HCT116 (cell line): ENCODE measurements around the gene MBNL2. TPM values are rescaled to one million over a fixed set of nuclear protein-coding genes. Genes with fewer than 3 reads are reported as not detected.

Source experiments
- ATAC-seq: fragments of 200-7000 bp; cut with Tn5 transposase; 2 replicates; pipeline ENCODE4 v1.9.1; 2020; ENCODE audit warnings: mild to moderate bottlenecking, moderate library complexity
- BruUV-seq: library from RNA; stranded (reverse); fragments of 400-500 nt; replicated peaks from 2 replicates; lab custom pipeline; 2021; lab: Mats Ljungman, UMichigan
- CTCF ChIA-PET: fragments of 300-600 bp; sonication (Branson Sonifier 250); formaldehyde crosslinking; loops from one replicate; lab custom pipeline; 2021; ENCODE audit warnings: antibody characterized with exemption; lab: Charles Lee
- POLR2A ChIA-PET: fragments of 300-600, 350-600 bp; sonication (Branson Sonifier 250); formaldehyde crosslinking; loops from one replicate; lab custom pipeline; 2021; ENCODE audit warnings: antibody characterized with exemption; lab: Charles Lee
- RAD21 ChIA-PET, 2 experiments: fragments of 300-600 bp; sonication (Branson Sonifier 250); formaldehyde crosslinking; loops; one replicate each; lab custom pipeline; 2023; ENCODE audit warnings: low total read pairs in 2 of 2; ENCODE audit not compliant: uncharacterized antibody in 2 of 2, unreplicated experiment in 2 of 2, low non-redundant PET in 1 of 2; lab: Charles Lee
- DNase-seq: peaks from one replicate; pipeline ENCODE4 v3.0.0-alpha.2; 2010; ENCODE audit warnings: low read depth, low spot score
- H2AFZ ChIP-seq: fragments of 200-600 bp; shearing (Covaris generic), sonication (generic); 2 replicates; pipeline ENCODE4 v1.6.1; 2017; ENCODE audit warnings: low read depth, mixed run types, mixed read lengths, antibody characterized with exemption, low read length; ENCODE audit not compliant: poor library complexity, severe bottlenecking
- H3K27ac ChIP-seq: 2 replicates; pipeline ENCODE4 v1.5.1; 2012; ENCODE audit warnings: low read depth, low read length
- H3K27me3 ChIP-seq: fragments of 200-600 bp; sonication (generic); 2 replicates; pipeline ENCODE4 v1.6.1; 2016; ENCODE audit warnings: mixed run types, low read length, mixed read lengths; ENCODE audit not compliant: insufficient read depth
- H3K36me3 ChIP-seq, 2 experiments: fragments of 200-500 bp in 1 of 2; fragments of 200-600 bp in 1 of 2; sonication (Bioruptor generic) in 1 of 2; sonication (generic) in 1 of 2; 2 replicates each; pipeline versions ENCODE4 v1.5.1 to v1.6.1; 2014 to 2016; ENCODE audit warnings: low read length in 2 of 2, inconsistent platforms in 1 of 2, mixed read lengths in 1 of 2, mixed run types in 1 of 2; ENCODE audit not compliant: insufficient read depth in 2 of 2, control insufficient read depth in 1 of 2
- H3K4me1 ChIP-seq, 2 experiments: fragments of 200-600 bp in 1 of 2; sonication (generic) in 1 of 2; 2 replicates each; pipeline versions ENCODE4 v1.5.1 to v1.6.1; 2012 to 2017; ENCODE audit warnings: low read length in 2 of 2, inconsistent platforms in 1 of 2, mild to moderate bottlenecking in 1 of 2, mixed read lengths in 1 of 2, mixed run types in 1 of 2, moderate library complexity in 1 of 2; ENCODE audit not compliant: insufficient read depth in 2 of 2, control insufficient read depth in 1 of 2
- H3K4me2 ChIP-seq: fragments of 200-600 bp; sonication (generic); 2 replicates; pipeline ENCODE4 v1.6.1; 2017; ENCODE audit warnings: mixed run types, low read length, mixed read lengths
- H3K4me3 ChIP-seq, 2 experiments: fragments of 200-600 bp in 1 of 2; sonication (generic) in 1 of 2; replicated peaks in 1 of 2; 2 replicates each; pipeline ENCODE4 v1.5.1; 2011 to 2016; ENCODE audit warnings: low read length in 2 of 2, control low read depth in 1 of 2, low read depth in 1 of 2, mild to moderate bottlenecking in 1 of 2, mixed read lengths in 1 of 2, mixed run types in 1 of 2
- H3K79me2 ChIP-seq: fragments of 200-600 bp; sonication (generic); 2 replicates; pipeline ENCODE4 v1.6.1; 2017; ENCODE audit warnings: mild to moderate bottlenecking, mixed run types, low read length, moderate library complexity, mixed read lengths; ENCODE audit not compliant: insufficient read depth
- H3K9ac ChIP-seq: fragments of 200-600 bp; sonication (generic); 2 replicates; pipeline ENCODE4 v1.6.1; 2016; ENCODE audit warnings: low read length, mixed read lengths
- H3K9me2 ChIP-seq: fragments of 200-600 bp; sonication (generic), shearing (Covaris generic); 2 replicates; pipeline ENCODE4 v1.6.1; 2017; ENCODE audit warnings: mixed run types, mild to moderate bottlenecking, moderate library complexity; ENCODE audit not compliant: insufficient read depth
- H3K9me3 ChIP-seq, 2 experiments: fragments of 200-500 bp in 1 of 2; fragments of 200-600 bp in 1 of 2; sonication (Bioruptor generic) in 1 of 2; sonication (generic) in 1 of 2; 2 replicates each; pipeline ENCODE4 v1.6.1; 2014 to 2017; ENCODE audit warnings: low read length in 2 of 2, mixed read lengths in 2 of 2, inconsistent platforms in 1 of 2, low read depth in 1 of 2, mild to moderate bottlenecking in 1 of 2, mixed run types in 1 of 2, moderate library complexity in 1 of 2; ENCODE audit not compliant: control insufficient read depth in 1 of 2, insufficient read depth in 1 of 2
- H4K20me1 ChIP-seq: fragments of 200-600 bp; sonication (generic), shearing (Covaris generic); 2 replicates; pipeline ENCODE4 v1.6.1; 2017; ENCODE audit warnings: mixed run types, mild to moderate bottlenecking, moderate library complexity; ENCODE audit not compliant: insufficient read depth
- CEBPB ChIP-seq: IDR thresholded peaks from 2 replicates; pipeline ENCODE4 v1.6.1; 2012; ENCODE audit warnings: low read depth
- EGR1 ChIP-seq: IDR thresholded peaks from 2 replicates; pipeline ENCODE4 v1.6.1; 2012; ENCODE audit warnings: low read depth
- ELF1 ChIP-seq: IDR thresholded peaks from 2 replicates; pipeline ENCODE4 v1.6.1; 2012; ENCODE audit warnings: low read depth, borderline replicate concordance
- EZH2phosphoT487 ChIP-seq: fragments of 200-600 bp; IDR thresholded peaks from 2 replicates; pipeline ENCODE4 v1.6.1; 2018; ENCODE audit warnings: antibody characterized with exemption, borderline replicate concordance
- FOSL1 ChIP-seq: IDR thresholded peaks from 2 replicates; pipeline ENCODE4 v1.6.1; 2012; ENCODE audit warnings: low read depth
- POLR2AphosphoS5 ChIP-seq: IDR thresholded peaks from 2 replicates; pipeline ENCODE4 v1.6.1; 2011; ENCODE audit warnings: mild to moderate bottlenecking, low read depth, low read length, moderate library complexity
- TCF7L2 ChIP-seq: IDR thresholded peaks from 2 replicates; pipeline ENCODE4 v1.7.0; 2011; ENCODE audit warnings: borderline replicate concordance, inconsistent platforms; ENCODE audit not compliant: insufficient read depth, insufficient read length; ENCODE audit errors: extremely low read depth
- ZFX ChIP-seq: fragments of 450-650 bp; IDR thresholded peaks from 2 replicates; pipeline ENCODE4 v1.6.1; 2017
- intact Hi-C: fragments of 100-400 bp; cut with micrococcal nuclease; formaldehyde crosslinking; loops from 2 replicates; pipeline ENCODE4 v1.10.0; 2022
- total RNA-seq: library from RNA; stranded (reverse); gene quantifications from one replicate; pipeline ENCODE4 v1.2.1, GENCODE V29; 2021; ENCODE audit not compliant: unreplicated experiment
- TF ChIP-seq, protein P1 (sequence below): IDR thresholded peaks from 2 replicates; pipeline ENCODE4 v1.6.1; 2012
- TF ChIP-seq, protein P2 (sequence below): IDR thresholded peaks from 2 replicates; pipeline ENCODE4 v1.6.1; 2011; ENCODE audit warnings: mild to moderate bottlenecking, low read length, moderate library complexity; ENCODE audit not compliant: insufficient replicate concordance; ENCODE audit errors: extremely low read depth
- TF ChIP-seq, protein P3 (sequence below): IDR thresholded peaks from 2 replicates; pipeline ENCODE4 v1.6.1; 2012; ENCODE audit warnings: low read depth

MBNL2 gene
- total RNA-seq, 1 experiment from 2014 or later, result 73.9 TPM

DNA sequence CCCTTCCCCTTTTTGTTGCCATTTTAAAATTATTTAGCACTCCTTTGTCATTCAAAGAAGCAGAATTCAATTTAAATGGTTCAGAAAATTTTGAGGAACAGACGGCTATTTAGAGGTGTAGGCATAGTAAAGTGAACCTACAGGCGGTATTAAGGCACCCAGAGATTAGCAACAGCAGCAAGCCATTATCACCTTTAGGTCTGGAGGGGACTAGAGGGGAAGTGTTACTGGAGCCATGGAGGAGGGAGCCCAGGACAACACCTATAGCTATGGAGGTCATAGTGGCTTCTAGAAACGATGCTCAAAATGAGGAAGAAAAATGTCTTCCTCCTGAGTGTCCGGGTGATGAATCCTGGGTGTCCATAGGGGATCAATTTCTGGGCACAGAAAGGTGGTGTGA, 25.8 kb upstream of the MBNL2 start:
- H3K36me3 ChIP-seq, result no peaks in the 10 kb centered on the region; a peak in 1 of 4 replicates
- intact Hi-C loops, result no loop called here
- no TSS peak for BruUV-seq
- DNase-seq (no peak), ATAC-seq (no peak)
- 0 out of 2 replicates have a peak overlapping the region, but pooled peaks have one; percentile 10 for H3K4me2 ChIP-seq
- RAD21 ChIA-PET, result no interaction called here
- no peak overlapping the region for H3K9ac ChIP-seq
- no peak overlapping the region for H3K4me3 ChIP-seq
- no peak overlapping the region for H3K27ac ChIP-seq
- H4K20me1 ChIP-seq, result no peaks in the 10 kb centered on the region
- POLR2A ChIA-PET, result no interaction called here
- CTCF ChIA-PET, result no interaction called here
- H2AFZ ChIP-seq, result no peak overlapping the region
- H3K79me2 ChIP-seq, result no peaks in the 10 kb centered on the region
- peaks cover 21 to 57% of the 10 kb centered on the region in 2 experiments for H3K4me1 ChIP-seq
- H3K27me3 ChIP-seq, result no peaks in the 10 kb centered on the region
- no peaks in the 10 kb centered on the region for H3K9me2 ChIP-seq
- no peaks in the 10 kb centered on the region for H3K9me3 ChIP-seq
- no peak for TF ChIP-seq EGR1
- TF ChIP-seq ELF1, result no peak
- no peak for TF ChIP-seq FOSL1
- TF ChIP-seq EZH2phosphoT487, result no peak
- no peak for TF ChIP-seq CEBPB

DNA sequence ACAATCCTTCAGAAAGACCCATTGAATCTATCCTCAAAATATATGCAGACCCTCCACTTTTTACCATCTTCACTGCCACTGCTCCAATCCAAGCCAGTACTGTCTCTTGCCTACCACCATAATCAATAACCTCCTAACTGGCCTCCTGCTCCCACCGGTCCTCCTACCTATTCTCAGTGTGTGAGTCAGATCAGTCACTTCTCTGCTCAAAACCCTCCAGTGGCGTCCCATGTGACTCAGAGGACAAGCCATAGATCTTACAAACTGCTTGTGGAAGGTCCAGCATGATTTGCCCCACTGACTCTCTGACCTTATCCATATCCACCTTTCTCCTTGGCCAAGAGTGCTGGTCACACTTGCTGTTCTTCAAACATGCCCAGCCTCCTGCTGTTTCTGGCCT, 23.4 kb upstream of the MBNL2 start:
- H3K27ac ChIP-seq, result no peak overlapping the region
- ChIA-PET CTCF (no interaction called here), POLR2A (no interaction called here), RAD21 (no interaction called here)
- H3K79me2 ChIP-seq, result no peaks in the 10 kb centered on the region
- H4K20me1 ChIP-seq, result no peaks in the 10 kb centered on the region
- no peaks in the 10 kb centered on the region for H3K9me3 ChIP-seq
- ATAC-seq, result no peak
- intact Hi-C loops, result no loop called here
- no peak overlapping the region for H2AFZ ChIP-seq
- no peak for DNase-seq
- peaks cover 18 to 37% of the 10 kb centered on the region in 2 experiments for H3K4me1 ChIP-seq
- no peak overlapping the region for H3K4me3 ChIP-seq
- TF ChIP-seq, protein P1, sequence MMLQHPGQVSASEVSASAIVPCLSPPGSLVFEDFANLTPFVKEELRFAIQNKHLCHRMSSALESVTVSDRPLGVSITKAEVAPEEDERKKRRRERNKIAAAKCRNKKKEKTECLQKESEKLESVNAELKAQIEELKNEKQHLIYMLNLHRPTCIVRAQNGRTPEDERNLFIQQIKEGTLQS, result no peak
- TF ChIP-seq, protein P2, sequence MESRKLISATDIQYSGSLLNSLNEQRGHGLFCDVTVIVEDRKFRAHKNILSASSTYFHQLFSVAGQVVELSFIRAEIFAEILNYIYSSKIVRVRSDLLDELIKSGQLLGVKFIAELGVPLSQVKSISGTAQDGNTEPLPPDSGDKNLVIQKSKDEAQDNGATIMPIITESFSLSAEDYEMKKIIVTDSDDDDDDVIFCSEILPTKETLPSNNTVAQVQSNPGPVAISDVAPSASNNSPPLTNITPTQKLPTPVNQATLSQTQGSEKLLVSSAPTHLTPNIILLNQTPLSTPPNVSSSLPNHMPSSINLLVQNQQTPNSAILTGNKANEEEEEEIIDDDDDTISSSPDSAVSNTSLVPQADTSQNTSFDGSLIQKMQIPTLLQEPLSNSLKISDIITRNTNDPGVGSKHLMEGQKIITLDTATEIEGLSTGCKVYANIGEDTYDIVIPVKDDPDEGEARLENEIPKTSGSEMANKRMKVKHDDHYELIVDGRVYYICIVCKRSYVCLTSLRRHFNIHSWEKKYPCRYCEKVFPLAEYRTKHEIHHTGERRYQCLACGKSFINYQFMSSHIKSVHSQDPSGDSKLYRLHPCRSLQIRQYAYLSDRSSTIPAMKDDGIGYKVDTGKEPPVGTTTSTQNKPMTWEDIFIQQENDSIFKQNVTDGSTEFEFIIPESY, result no peak
- TF ChIP-seq TCF7L2 (no peak), ZFX (no peak), POLR2AphosphoS5 (no peak)
- TF ChIP-seq, protein P3, sequence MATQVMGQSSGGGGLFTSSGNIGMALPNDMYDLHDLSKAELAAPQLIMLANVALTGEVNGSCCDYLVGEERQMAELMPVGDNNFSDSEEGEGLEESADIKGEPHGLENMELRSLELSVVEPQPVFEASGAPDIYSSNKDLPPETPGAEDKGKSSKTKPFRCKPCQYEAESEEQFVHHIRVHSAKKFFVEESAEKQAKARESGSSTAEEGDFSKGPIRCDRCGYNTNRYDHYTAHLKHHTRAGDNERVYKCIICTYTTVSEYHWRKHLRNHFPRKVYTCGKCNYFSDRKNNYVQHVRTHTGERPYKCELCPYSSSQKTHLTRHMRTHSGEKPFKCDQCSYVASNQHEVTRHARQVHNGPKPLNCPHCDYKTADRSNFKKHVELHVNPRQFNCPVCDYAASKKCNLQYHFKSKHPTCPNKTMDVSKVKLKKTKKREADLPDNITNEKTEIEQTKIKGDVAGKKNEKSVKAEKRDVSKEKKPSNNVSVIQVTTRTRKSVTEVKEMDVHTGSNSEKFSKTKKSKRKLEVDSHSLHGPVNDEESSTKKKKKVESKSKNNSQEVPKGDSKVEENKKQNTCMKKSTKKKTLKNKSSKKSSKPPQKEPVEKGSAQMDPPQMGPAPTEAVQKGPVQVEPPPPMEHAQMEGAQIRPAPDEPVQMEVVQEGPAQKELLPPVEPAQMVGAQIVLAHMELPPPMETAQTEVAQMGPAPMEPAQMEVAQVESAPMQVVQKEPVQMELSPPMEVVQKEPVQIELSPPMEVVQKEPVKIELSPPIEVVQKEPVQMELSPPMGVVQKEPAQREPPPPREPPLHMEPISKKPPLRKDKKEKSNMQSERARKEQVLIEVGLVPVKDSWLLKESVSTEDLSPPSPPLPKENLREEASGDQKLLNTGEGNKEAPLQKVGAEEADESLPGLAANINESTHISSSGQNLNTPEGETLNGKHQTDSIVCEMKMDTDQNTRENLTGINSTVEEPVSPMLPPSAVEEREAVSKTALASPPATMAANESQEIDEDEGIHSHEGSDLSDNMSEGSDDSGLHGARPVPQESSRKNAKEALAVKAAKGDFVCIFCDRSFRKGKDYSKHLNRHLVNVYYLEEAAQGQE, result no peak
- H3K4me2 ChIP-seq, result no peak overlapping the region
- H3K9ac ChIP-seq, result no peak overlapping the region
- no TSS peak for BruUV-seq
- H3K27me3 ChIP-seq, result no peaks in the 10 kb centered on the region
- no peaks in the 10 kb centered on the region for H3K9me2 ChIP-seq
- H3K36me3 ChIP-seq, result no peaks in the 10 kb centered on the region; a peak in 1 of 4 replicates
